A673 (cell line): ENCODE results near the gene GALNT14. TPM values are rescaled to one million over a fixed set of nuclear protein-coding genes. Genes with fewer than 3 reads are reported as not detected.

Source experiments
- BruUV-seq: library from RNA; stranded (reverse); fragments of 400-500 nt; replicated peaks from 2 replicates; lab custom pipeline; 2021; lab: Mats Ljungman, UMichigan
- CTCF ChIA-PET: fragments of 300-600 bp; sonication (Branson Sonifier 250); formaldehyde crosslinking; loops from one replicate; lab custom pipeline; 2022; ENCODE audit warnings: antibody characterized with exemption; lab: Charles Lee
- POLR2A ChIA-PET: fragments of 300-600 bp; sonication (Branson Sonifier 250); formaldehyde crosslinking; loops from one replicate; lab custom pipeline; 2022; ENCODE audit warnings: antibody characterized with exemption; ENCODE audit not compliant: low non-redundant PET; lab: Charles Lee
- DNase-seq: peaks from one replicate; pipeline ENCODE4 v3.0.0-alpha.2; 2015; ENCODE audit warnings: low spot score
- H3K27ac ChIP-seq: fragments of 200-600 bp; sonication (generic); 2 replicates; pipeline ENCODE4 v1.5.1; 2016; ENCODE audit warnings: mixed run types, low read depth, mild to moderate bottlenecking, mixed read lengths, antibody characterized with exemption, low read length; ENCODE audit not compliant: poor library complexity, severe bottlenecking
- H3K27me3 ChIP-seq: fragments of 200-600 bp; sonication (generic); replicated peaks from 2 replicates; pipeline ENCODE4 v1.6.1; 2017; ENCODE audit warnings: mixed run types, low read depth, mild to moderate bottlenecking, mixed read lengths, antibody characterized with exemption, low read length; ENCODE audit not compliant: insufficient read depth, poor library complexity
- H3K36me3 ChIP-seq: fragments of 200-600 bp; sonication (generic); 2 replicates; pipeline ENCODE4 v1.6.1; 2016; ENCODE audit warnings: mixed run types, mild to moderate bottlenecking, mixed read lengths, antibody characterized with exemption, low read length; ENCODE audit not compliant: insufficient read depth, poor library complexity, severe bottlenecking
- H3K4me1 ChIP-seq: fragments of 200-600 bp; sonication (generic); 2 replicates; pipeline ENCODE4 v1.6.1; 2017; ENCODE audit warnings: mixed run types, mild to moderate bottlenecking, mixed read lengths, antibody characterized with exemption, low read length; ENCODE audit not compliant: insufficient read depth, poor library complexity, severe bottlenecking
- H3K4me3 ChIP-seq: fragments of 200-600 bp; sonication (generic); 2 replicates; pipeline ENCODE4 v1.5.1; 2016; ENCODE audit warnings: low read depth, mixed run types, mild to moderate bottlenecking, mixed read lengths, low read length; ENCODE audit not compliant: poor library complexity, severe bottlenecking
- H3K9me3 ChIP-seq: fragments of 200-600 bp; sonication (generic); 2 replicates; pipeline ENCODE4 v1.6.1; 2016; ENCODE audit warnings: mixed run types, low read depth, mild to moderate bottlenecking, mixed read lengths, antibody characterized with exemption, low read length; ENCODE audit not compliant: poor library complexity, severe bottlenecking
- CTCF ChIP-seq: fragments of 300-800, 200-600 bp; sonication (generic); conservative IDR thresholded peaks from 2 replicates; pipeline ENCODE4 v1.5.1; 2017; ENCODE audit warnings: low read depth, mild to moderate bottlenecking, antibody characterized with exemption, low read length, moderate library complexity, mixed read lengths
- EZH2 ChIP-seq: fragments of 200-600 bp; sonication (generic); IDR thresholded peaks from 2 replicates; pipeline ENCODE4 v1.6.1; 2017; ENCODE audit warnings: borderline replicate concordance, low read depth, mild to moderate bottlenecking, mixed read lengths, antibody characterized with exemption, low read length; ENCODE audit not compliant: poor library complexity, severe bottlenecking
- intact Hi-C: fragments of 100-400 bp; cut with micrococcal nuclease; formaldehyde crosslinking; loops from one replicate; pipeline ENCODE4 v1.10.0; 2022; ENCODE audit not compliant: unreplicated experiment
- total RNA-seq: library from RNA; stranded (reverse); gene quantifications from 2 replicates; pipeline ENCODE4 v1.2.3, GENCODE V29; 2021

GALNT14 gene
- total RNA-seq, 1 experiment from 2014 or later: 9.7 TPM

GRCh38 chr2:30923623-30924022, 214.6 kb downstream of the GALNT14 start:
- Histone ChIP-seq H3K27me3 (no peaks in the 10 kb centered on the region), H3K4me1 (no peaks in the 10 kb centered on the region), H3K36me3 (no peaks in the 10 kb centered on the region), H3K9me3 (no peaks in the 10 kb centered on the region), H3K4me3 (no peak overlapping the region), H3K27ac (no peak overlapping the region)
- TF ChIP-seq EZH2: no peak
- TF ChIP-seq CTCF: no peak
- ChIA-PET POLR2A (no interaction called here), CTCF (no interaction called here)
- intact Hi-C loops: no loop called here
- no TSS peak for BruUV-seq
- no peak for DNase-seq

GRCh38 chr2:30920511-30920910, 217.7 kb downstream of the GALNT14 start:
- CTCF ChIA-PET: no interaction called here
- no peaks in the 10 kb centered on the region for H3K27me3 ChIP-seq
- no peaks in the 10 kb centered on the region for H3K9me3 ChIP-seq
- no peak overlapping the region for H3K27ac ChIP-seq
- no TSS peak for BruUV-seq
- no peak for DNase-seq
- POLR2A ChIA-PET: no interaction called here
- H3K4me1 ChIP-seq: no peaks in the 10 kb centered on the region
- H3K4me3 ChIP-seq: no peak overlapping the region
- TF ChIP-seq EZH2 (no peak), CTCF (no peak)
- no peaks in the 10 kb centered on the region for H3K36me3 ChIP-seq
- intact Hi-C loops: no loop called here

GRCh38 chr2:30915486-30915885, 222.8 kb downstream of the GALNT14 start:
- H3K27ac ChIP-seq: no peak overlapping the region
- H3K27me3 ChIP-seq: no peaks in the 10 kb centered on the region
- DNase-seq: peak; percentile 36
- H3K9me3 ChIP-seq: no peaks in the 10 kb centered on the region
- H3K4me1 ChIP-seq: no peaks in the 10 kb centered on the region
- ChIA-PET CTCF (no interaction called here), POLR2A (no interaction called here)
- no peaks in the 10 kb centered on the region for H3K36me3 ChIP-seq
- no peak overlapping the region for H3K4me3 ChIP-seq
- TF ChIP-seq EZH2 (no peak), CTCF (peak; percentile 53)
- no TSS peak for BruUV-seq
- intact Hi-C loops: no loop called here
